ENCODE data around the gene GATAD2B. TPM values are rescaled to one million over a fixed set of nuclear protein-coding genes. Genes with fewer than 3 reads are reported as not detected.

Gene GATAD2B
- total and polyA plus RNA-seq, 2 of the 4 experiments (the other 2 are of a cell fraction), result 3.8 to 6.2 TPM

GRCh38 chr1:153933955-153934354 lies 11.2 kb upstream of the GATAD2B start:
- Histone ChIP-seq H2AK5ac (ENCODE audit: low read depth, low read length) (no peak overlapping the region), H3K9ac (ENCODE audit: low read depth, low read length) (no peak overlapping the region), H3K79me1 (ENCODE audit: low read depth in 1 of 2, low read length in 2 of 2) (peaks cover 0 to 5% of the 10 kb centered on the region in 2 experiments; a peak in 2 of 4 replicates), H3K4ac (ENCODE audit: low read depth, low read length) (no peak overlapping the region), H3K4me1 (ENCODE audit: control insufficient read depth, insufficient read depth, low read length) (peaks cover 3% of the 10 kb centered on the region), H2AK9ac (replicated peaks; ENCODE audit: low read depth, low read length, poor library complexity) (peak overlapping the region; percentile 16), H2BK15ac (ENCODE audit: low read depth, low read length) (no peak overlapping the region), H4K91ac (ENCODE audit: insufficient read depth, low read depth, low read length) (no peak overlapping the region), H3K23ac (ENCODE audit: low read depth, low read length) (no peak overlapping the region), H3K27me3 (ENCODE audit: control insufficient read depth, insufficient read depth, low read length) (no peaks in the 10 kb centered on the region), H3K36me3 (ENCODE audit: control insufficient read depth, insufficient read depth, low read length) (peaks cover 66% of the 10 kb centered on the region), H3K14ac (replicated peaks; ENCODE audit: low read depth, low read length) (no peak overlapping the region), H4K5ac (ENCODE audit: low read depth, low read length) (no peak overlapping the region), H3K4me2 (ENCODE audit: low read depth, low read length) (no peak overlapping the region), H3K27ac (ENCODE audit: insufficient read depth, low read length) (no peak overlapping the region), H4K20me1 (ENCODE audit: insufficient read depth, low read length) (peaks cover 4% of the 10 kb centered on the region; the same call in 1 of the 2 replicates), H3K56ac (ENCODE audit: extremely low read depth, insufficient read depth, low read length) (no peak overlapping the region), H4K8ac (ENCODE audit: low read depth in 2 of 2, low read length in 2 of 2) (no peak overlapping the region), H2BK20ac (ENCODE audit: low read depth, low read length) (no peak overlapping the region), H3K4me3 (ENCODE audit: insufficient read depth, low read depth, low read length) (no peak overlapping the region), H2BK5ac (ENCODE audit: low read depth, low read length, poor library complexity, severe bottlenecking) (no peak overlapping the region), H3K18ac (ENCODE audit: low read depth, low read length) (no peak overlapping the region), H3K9me1 (ENCODE audit: insufficient read depth, low read length) (peaks cover 6% of the 10 kb centered on the region), H2AFZ (replicated peaks; ENCODE audit: low read length, poor library complexity) (no peak overlapping the region), H2BK120ac (ENCODE audit: low read depth, low read length) (no peak overlapping the region), H3K9me3 (ENCODE audit: control insufficient read depth, insufficient read depth, low read length) (no peaks in the 10 kb centered on the region)
- in situ Hi-C loops (cut with MboI; ENCODE audit: low sequenced_read_pairs), result no loop called here
- BruUV-seq (replicated peaks), result no TSS peak
- DNase-seq (no peak), ATAC-seq (ENCODE audit: low read depth) (no peak)
- TF ChIP-seq RCOR1 (IDR thresholded peaks at IDR 0.05; ENCODE audit: insufficient replicate concordance, low read length), result no peak
- TF ChIP-seq POLR2A (IDR thresholded peaks at IDR 0.05; ENCODE audit: low read depth, low read length), result no peak
- no peak for TF ChIP-seq MAZ (IDR thresholded peaks at IDR 0.05; ENCODE audit: borderline replicate concordance, low read depth, low read length)
- TF ChIP-seq MXI1 (IDR thresholded peaks at IDR 0.05; ENCODE audit: borderline replicate concordance, low read depth, low read length), result no peak
- TF ChIP-seq CEBPB (IDR thresholded peaks at IDR 0.05; ENCODE audit: low read depth, low read length), result no peak
- TF ChIP-seq SMC3 (IDR thresholded peaks at IDR 0.05; ENCODE audit: low read depth, low read length), result no peak
- no peak for TF ChIP-seq NFE2L2 (IDR thresholded peaks at IDR 0.05; ENCODE audit: low read depth, low read length)
- no peak for TF ChIP-seq CHD1 (IDR thresholded peaks at IDR 0.05; ENCODE audit: low read depth, low read length)
- TF ChIP-seq RAD21 (IDR thresholded peaks at IDR 0.05; ENCODE audit: low read length), result no peak
- no peak for TF ChIP-seq RFX5 (IDR thresholded peaks at IDR 0.05; ENCODE audit: low read depth, low read length)
- no peak for TF ChIP-seq BHLHE40 (IDR thresholded peaks at IDR 0.05; ENCODE audit: low read depth, low read length)
- no peak for TF ChIP-seq FOS (IDR thresholded peaks at IDR 0.05; ENCODE audit: low read depth, low read length)
- intact Hi-C loops (cut with micrococcal nuclease), result no loop called here
- ChIA-PET CTCF (no interaction called here), POLR2A (ENCODE audit: unreplicated experiment) (no interaction called here)
- dilution Hi-C loops (cut with HindIII; ENCODE audit: low sequenced_read_pairs, unreplicated experiment), result no loop called here
- 100% methylated on average over 5 of the region's 11 CpGs; no CpG with 5 or more reads in 1 of the 2 experiments for WGBS, 2 experiments (ENCODE audit: extremely low coverage in 2 of 2, insufficient read length in 1 of 2)
